ENCODE measurements around the gene CNOT3. TPM values are rescaled to one million over a fixed set of nuclear protein-coding genes. Genes with fewer than 3 reads are reported as not detected.

Gene CNOT3
- total and polyA plus RNA-seq, 8 donors, result 35.2 to 75.0 (median 61.5) TPM

DNA sequence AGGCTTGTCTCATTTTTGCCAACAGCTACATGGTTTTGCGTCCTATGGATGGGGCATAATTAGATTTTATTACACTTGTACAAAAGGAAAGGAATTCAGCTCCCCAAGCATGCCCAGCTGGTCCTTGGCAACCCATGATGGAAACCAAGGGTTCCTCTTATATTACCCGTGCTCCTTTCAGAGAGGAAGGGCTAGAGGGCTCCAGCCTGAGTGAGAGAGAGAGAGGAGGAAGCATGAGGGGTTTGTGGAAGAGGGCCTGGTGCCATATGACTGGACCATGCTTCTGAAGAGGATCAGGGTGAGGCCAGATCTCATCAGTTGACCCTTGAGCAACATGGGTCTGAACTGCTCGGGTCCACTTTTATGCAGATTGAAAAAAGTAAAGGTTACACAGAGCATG lies 59.6 kb downstream of the CNOT3 start:
- no peak overlapping the region for H3K27ac ChIP-seq
- ATAC-seq, result no peak
- TF ChIP-seq, protein P1, sequence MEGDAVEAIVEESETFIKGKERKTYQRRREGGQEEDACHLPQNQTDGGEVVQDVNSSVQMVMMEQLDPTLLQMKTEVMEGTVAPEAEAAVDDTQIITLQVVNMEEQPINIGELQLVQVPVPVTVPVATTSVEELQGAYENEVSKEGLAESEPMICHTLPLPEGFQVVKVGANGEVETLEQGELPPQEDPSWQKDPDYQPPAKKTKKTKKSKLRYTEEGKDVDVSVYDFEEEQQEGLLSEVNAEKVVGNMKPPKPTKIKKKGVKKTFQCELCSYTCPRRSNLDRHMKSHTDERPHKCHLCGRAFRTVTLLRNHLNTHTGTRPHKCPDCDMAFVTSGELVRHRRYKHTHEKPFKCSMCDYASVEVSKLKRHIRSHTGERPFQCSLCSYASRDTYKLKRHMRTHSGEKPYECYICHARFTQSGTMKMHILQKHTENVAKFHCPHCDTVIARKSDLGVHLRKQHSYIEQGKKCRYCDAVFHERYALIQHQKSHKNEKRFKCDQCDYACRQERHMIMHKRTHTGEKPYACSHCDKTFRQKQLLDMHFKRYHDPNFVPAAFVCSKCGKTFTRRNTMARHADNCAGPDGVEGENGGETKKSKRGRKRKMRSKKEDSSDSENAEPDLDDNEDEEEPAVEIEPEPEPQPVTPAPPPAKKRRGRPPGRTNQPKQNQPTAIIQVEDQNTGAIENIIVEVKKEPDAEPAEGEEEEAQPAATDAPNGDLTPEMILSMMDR (IDR thresholded peaks at IDR 0.05), result no peak
- H3K4me1 ChIP-seq, result peaks cover 11 to 23% of the 10 kb centered on the region in 2 donors
- H3K9me3 ChIP-seq, result no peaks in the 10 kb centered on the region
- intact Hi-C loops (cut with DNase I), result no loop called here
- H3K36me3 ChIP-seq, result peaks cover 0 to 38% of the 10 kb centered on the region in 2 donors
- no peaks in the 10 kb centered on the region for H3K27me3 ChIP-seq
- H3K4me3 ChIP-seq, result no peak overlapping the region
- DNase-seq, result no peak

- DNase-seq (peak in 1 of 4 donors; percentile 23), ATAC-seq (no peak)
- no peaks in the 10 kb centered on the region for H3K27me3 ChIP-seq
- no peak overlapping the region for H3K27ac ChIP-seq
- intact Hi-C loops (cut with DNase I), result no loop called here
- peaks cover 31 to 36% of the 10 kb centered on the region in 2 donors for H3K4me1 ChIP-seq
- no peak overlapping the region for H3K4me3 ChIP-seq
- H3K36me3 ChIP-seq, result peaks cover 0 to 45% of the 10 kb centered on the region in 2 donors
- H3K9me3 ChIP-seq, result no peaks in the 10 kb centered on the region
- TF ChIP-seq, protein P1 (IDR thresholded peaks at IDR 0.05), result no peak
Measured at GRCh38 chr19:54199401-54199800, 61.8 kb downstream of the CNOT3 start.

- H3K4me3 ChIP-seq, result peak overlapping the region; percentile 68 to 90
- DNase-seq (peak in 1 of 4 donors; percentile 78), ATAC-seq (no peak)
- peaks cover 0 to 51% of the 10 kb centered on the region in 2 donors for H3K36me3 ChIP-seq
- peaks cover 45 to 55% of the 10 kb centered on the region in 2 donors for H3K4me1 ChIP-seq
- H3K9me3 ChIP-seq, result no peaks in the 10 kb centered on the region
- no peaks in the 10 kb centered on the region for H3K27me3 ChIP-seq
- intact Hi-C loops (cut with DNase I), result no loop called here
- TF ChIP-seq, protein P1 (IDR thresholded peaks at IDR 0.05), result no peak
- H3K27ac ChIP-seq, result peak overlapping the region; percentile 94
Measured at GRCh38 chr19:54201172-54201701, 63.7 kb downstream of the CNOT3 start.

DNA sequence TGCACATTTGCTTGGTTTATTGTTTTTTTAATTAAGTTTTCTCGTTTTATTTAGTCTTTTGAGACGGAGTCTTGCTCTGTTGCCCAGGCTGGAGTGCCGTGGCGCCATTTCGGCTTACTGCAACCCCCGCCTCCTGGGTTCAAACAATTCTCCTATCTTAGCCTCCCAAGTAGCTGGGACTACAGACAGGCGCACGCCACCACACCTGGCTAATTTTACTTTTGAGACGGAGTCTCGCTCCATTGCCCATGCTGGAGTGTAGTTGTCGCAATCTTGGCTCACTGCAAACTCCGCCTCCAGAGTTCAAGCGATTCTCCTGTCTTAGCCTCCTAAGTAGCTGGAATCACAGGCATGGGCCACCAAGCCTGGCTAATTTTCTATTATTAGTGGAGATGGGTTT lies 64.4 kb downstream of the CNOT3 start:
- DNase-seq, result no peak
- no peaks in the 10 kb centered on the region for H3K9me3 ChIP-seq
- peaks cover 53 to 62% of the 10 kb centered on the region in 2 donors for H3K4me1 ChIP-seq
- no peak for ATAC-seq
- TF ChIP-seq, protein P1 (IDR thresholded peaks at IDR 0.05), result no peak
- H3K36me3 ChIP-seq, result peaks cover 3 to 59% of the 10 kb centered on the region in 2 donors
- H3K4me3 ChIP-seq, result peak overlapping the region; percentile 68 to 90
- H3K27ac ChIP-seq, result peak overlapping the region in 1 of 2 donors; percentile 94
- intact Hi-C loops (cut with DNase I), result no loop called here
- H3K27me3 ChIP-seq, result no peaks in the 10 kb centered on the region

DNA sequence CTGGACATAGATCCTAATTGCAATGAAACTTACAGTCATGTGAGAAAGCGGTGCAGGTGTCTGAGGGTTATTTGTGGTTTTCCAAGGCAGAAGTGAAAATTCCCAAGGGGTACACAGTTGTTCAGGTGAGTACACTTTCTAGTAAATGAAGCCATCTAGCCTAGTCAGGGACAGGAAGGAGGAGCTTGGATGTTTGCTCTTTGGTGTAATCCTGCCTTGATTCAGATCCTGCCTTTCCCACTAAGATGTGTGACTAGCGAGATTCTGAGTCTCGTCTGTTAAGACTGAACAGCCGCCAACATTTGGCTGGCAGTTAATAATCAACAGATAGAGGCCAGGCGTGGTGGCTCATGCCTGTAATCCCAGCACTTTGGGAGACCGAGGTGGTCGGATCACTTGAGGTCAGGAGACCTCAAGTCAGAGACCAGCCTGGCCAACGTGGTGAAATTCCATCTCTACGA lies 65.6 kb downstream of the CNOT3 start:
- no peak for ATAC-seq
- H3K36me3 ChIP-seq, result peaks cover 3 to 71% of the 10 kb centered on the region in 2 donors
- no peaks in the 10 kb centered on the region for H3K27me3 ChIP-seq
- peak overlapping the region in 1 of 2 donors; percentile 94 for H3K27ac ChIP-seq
- H3K9me3 ChIP-seq, result no peaks in the 10 kb centered on the region
- DNase-seq, result peak in 1 of 4 donors; percentile 16
- TF ChIP-seq, protein P1 (IDR thresholded peaks at IDR 0.05), result no peak
- peaks cover 64 to 74% of the 10 kb centered on the region in 2 donors for H3K4me1 ChIP-seq
- intact Hi-C loops (cut with DNase I), result no loop called here
- peak overlapping the region in 1 of 2 donors; percentile 90 for H3K4me3 ChIP-seq

All from left lung (tissue), 10 donors.